Measurements from ENCODE around the gene SLC39A10.
"Not testable (repeated sequence)": the region's sequence is repeated elsewhere in the genome, so short reads cannot be mapped to it uniquely, and the experiment has no call there.

Gene SLC39A10

GRCh38 chr2:195647302-195647701 is 9.7 kb upstream of the SLC39A10 start:
- DNase-seq: no peak

- not testable (repeated sequence) for DNase-seq
These were observed 8.7 kb upstream of the SLC39A10 start for GRCh38 chr2:195648370-195648769.

- peak in 1 of 5 experiments; percentile 25 for DNase-seq
These were observed 8.2 kb upstream of the SLC39A10 start for GRCh38 chr2:195648787-195649186.

GRCh38 chr2:195649629-195650190 is 7.3 kb upstream of the SLC39A10 start:
- no peak for DNase-seq

- DNase-seq: no peak
These were observed 6.0 kb upstream of the SLC39A10 start for GRCh38 chr2:195651046-195651445.

- no peak for DNase-seq
These were observed 4.1 kb upstream of the SLC39A10 start for GRCh38 chr2:195652911-195653310.

- no peak for DNase-seq
These were observed 716 bp upstream of the SLC39A10 start for GRCh38 chr2:195656161-195656858.

- DNase-seq: peak; percentile 41 to 90 (median 64)
These were observed 861 bp downstream of the SLC39A10 start for GRCh38 chr2:195657634-195658540.

- peak in 2 of 5 experiments; percentile 17 to 59 for DNase-seq
These were observed 1.5 kb downstream of the SLC39A10 start for GRCh38 chr2:195658541-195658890.

- DNase-seq: peak in 2 of 5 experiments; percentile 64 to 90
These were observed 2.1 kb downstream of the SLC39A10 start for GRCh38 chr2:195659114-195659513.

GRCh38 chr2:195659982-195660890 is 3.2 kb downstream of the SLC39A10 start:
- DNase-seq: peak in 4 of 5 experiments; percentile 49 to 79 (median 58)

GRCh38 chr2:195662138-195662537 is 5.1 kb downstream of the SLC39A10 start:
- DNase-seq: no peak

GRCh38 chr2:195663007-195663406 is 6.0 kb downstream of the SLC39A10 start:
- DNase-seq: no peak

- DNase-seq: no peak
These were observed 7.5 kb downstream of the SLC39A10 start for GRCh38 chr2:195664528-195664927.

GRCh38 chr2:195665153-195665552 is 8.1 kb downstream of the SLC39A10 start:
- DNase-seq: not testable (repeated sequence)

- no peak for DNase-seq
These were observed 9.2 kb downstream of the SLC39A10 start for GRCh38 chr2:195666113-195666712.

GRCh38 chr2:195667974-195668373 is 10.9 kb downstream of the SLC39A10 start:
- no peak for DNase-seq

GRCh38 chr2:195670191-195670590 is 13.2 kb downstream of the SLC39A10 start:
- no peak for DNase-seq

- DNase-seq: no peak
These were observed 14.5 kb downstream of the SLC39A10 start for GRCh38 chr2:195671563-195671962.

- no peak for DNase-seq
These were observed 15.6 kb downstream of the SLC39A10 start for GRCh38 chr2:195672674-195673073.

GRCh38 chr2:195674491-195675221 is 17.6 kb downstream of the SLC39A10 start:
- no peak for DNase-seq

Measured in T-helper 2 cell (primary cell).